Raji (cell line): ENCODE measurements around the gene LIF.

Source experiments
- POLR2A ChIP-seq: IDR thresholded peaks from 2 replicates; pipeline ENCODE4 v1.6.1; 2011; ENCODE audit warnings: low read depth, low read length, control low read depth; ENCODE audit not compliant: insufficient read depth

Gene LIF

GRCh38 chr22:30232716-30233218 is 13.8 kb downstream of the LIF start:
- no peak for TF ChIP-seq POLR2A

- TF ChIP-seq POLR2A = no peak
These were observed 15.6 kb downstream of the LIF start for GRCh38 chr22:30230787-30231461.

DNA sequence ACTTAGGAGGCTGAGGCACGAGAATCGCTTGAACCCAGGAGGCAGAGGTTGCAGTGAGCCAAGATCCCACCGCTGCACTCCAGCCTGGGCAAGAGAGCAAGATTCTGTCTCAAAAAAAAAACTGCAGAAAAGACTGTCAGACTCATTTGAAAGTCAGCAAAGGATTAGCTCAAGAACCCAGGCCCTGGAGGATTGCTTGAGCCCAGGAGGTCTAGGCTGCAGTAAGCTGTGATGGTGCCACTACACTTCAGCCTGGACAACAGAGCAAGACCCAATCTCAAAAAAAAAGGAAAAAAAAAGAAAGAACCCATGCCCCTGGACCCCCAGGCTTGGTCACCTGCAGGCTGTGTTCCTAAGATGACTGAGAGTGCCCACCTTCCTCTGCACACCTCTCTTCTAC is 16.2 kb downstream of the LIF start:
- TF ChIP-seq POLR2A = no peak

DNA sequence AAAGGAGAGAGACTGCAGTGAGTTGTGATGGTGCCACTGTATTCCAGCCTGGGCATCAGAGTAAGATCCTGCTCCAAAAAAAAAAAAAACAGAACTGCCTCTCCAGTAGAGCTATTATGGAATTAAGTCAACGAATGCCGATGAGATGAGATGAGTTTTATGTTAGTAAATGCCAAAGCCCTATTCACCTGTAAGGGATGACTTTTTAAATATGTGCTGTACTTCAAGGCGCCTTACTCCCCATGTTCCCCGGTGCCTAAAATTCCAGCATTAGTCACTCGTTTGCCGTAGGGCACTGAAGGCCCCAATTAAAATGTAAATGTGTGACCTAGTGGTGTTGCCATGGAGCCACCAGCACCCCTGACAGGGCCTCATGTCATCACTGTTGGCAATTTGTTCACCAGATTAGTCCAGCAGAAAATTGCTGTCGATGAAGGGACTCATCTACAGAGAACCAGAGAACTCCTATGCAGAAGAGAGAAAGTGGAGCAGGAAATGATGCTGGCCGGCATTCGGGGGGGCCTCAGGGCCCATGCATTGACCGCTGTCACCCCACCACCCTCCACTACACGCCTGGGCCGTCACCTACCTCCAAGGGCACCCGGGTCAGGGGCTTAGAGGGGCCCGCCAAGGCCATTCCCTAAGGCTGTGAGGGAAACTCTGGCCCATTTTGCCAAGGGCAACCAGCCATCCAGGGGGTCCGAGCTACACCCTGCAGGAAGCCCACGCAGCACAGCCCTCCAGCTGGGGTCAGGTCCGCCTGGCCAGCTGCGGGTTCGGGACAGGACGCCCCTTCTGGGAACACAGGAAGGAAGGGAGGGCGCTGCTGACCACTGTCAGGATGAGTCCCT is 17.8 kb downstream of the LIF start:
- no peak for TF ChIP-seq POLR2A

- no peak for TF ChIP-seq POLR2A
These were observed 18.9 kb downstream of the LIF start for GRCh38 chr22:30227438-30228228.

DNA sequence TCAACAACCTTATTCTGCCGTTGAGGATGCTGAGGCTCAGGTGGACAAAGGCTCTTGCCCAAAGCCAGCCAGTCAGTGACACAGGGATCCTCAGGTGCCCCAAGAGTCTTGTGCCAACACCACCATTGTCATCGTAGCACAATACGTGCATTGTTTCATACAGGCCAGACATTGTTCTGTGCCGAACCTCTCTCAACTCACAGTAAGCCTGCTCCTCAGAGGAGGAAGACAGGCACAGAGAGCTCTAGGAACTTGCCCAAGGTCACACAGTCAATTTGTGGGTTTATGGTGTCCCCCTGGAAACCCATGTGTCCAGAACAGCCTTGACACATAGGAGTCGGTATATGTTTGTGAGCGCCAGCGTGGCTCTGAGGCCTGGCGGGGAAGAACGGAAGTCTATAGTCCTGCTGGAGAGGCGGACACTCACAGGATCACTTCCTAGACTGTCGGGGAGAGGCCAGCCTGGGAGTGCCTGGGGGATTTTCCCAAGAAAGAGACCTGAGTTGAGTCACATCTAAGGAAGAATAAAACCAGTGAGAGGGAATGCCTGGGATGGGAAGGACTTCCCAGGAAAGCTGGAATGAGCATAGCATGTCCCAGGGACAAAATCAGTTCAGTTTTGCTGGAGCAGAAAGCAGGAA is 20.2 kb downstream of the LIF start:
- no peak for TF ChIP-seq POLR2A

GRCh38 chr22:30225220-30225927 is 21.2 kb downstream of the LIF start:
- no peak for TF ChIP-seq POLR2A

GRCh38 chr22:30224161-30224857 is 22.2 kb downstream of the LIF start:
- TF ChIP-seq POLR2A = no peak

DNA sequence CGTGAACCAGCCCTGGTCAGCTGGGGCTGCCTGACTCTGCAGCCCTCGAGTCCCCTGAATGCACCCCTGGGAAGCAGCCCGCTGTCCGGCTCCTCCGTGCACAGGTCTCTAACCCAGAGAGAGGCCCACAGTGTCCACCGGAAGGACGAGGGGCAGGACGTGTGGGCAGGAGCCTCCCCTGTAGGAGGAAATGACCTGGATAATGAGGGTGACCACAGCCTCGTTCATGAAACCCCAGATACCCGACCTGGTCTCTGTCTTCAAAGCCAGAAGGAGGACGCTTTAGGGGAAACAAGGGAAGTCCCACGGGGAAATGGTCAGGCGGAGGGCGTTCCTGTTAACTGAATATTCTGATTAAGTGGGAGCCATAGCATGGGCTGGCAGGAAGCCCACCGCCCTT is 23.3 kb downstream of the LIF start:
- TF ChIP-seq POLR2A = no peak

GRCh38 chr22:30222321-30222720 is 24.2 kb downstream of the LIF start:
- TF ChIP-seq POLR2A = no peak

- TF ChIP-seq POLR2A = no peak
These were observed 25.2 kb downstream of the LIF start for GRCh38 chr22:30221121-30221992.

GRCh38 chr22:30220338-30221012 is 26.1 kb downstream of the LIF start:
- TF ChIP-seq POLR2A = no peak
